Fibroblast of mammary gland (primary cell): ENCODE measurements around the gene OR7A10.

Source experiments
- DNase-seq: peaks from one replicate; pipeline ENCODE4 v3.0.0-alpha.2; 2010; ENCODE audit warnings: low read depth
- H3K4me3 ChIP-seq: 2 replicates; pipeline ENCODE4 v1.5.1; 2011; ENCODE audit warnings: low read depth, mild to moderate bottlenecking, low read length, moderate library complexity; ENCODE audit not compliant: control insufficient read depth
- CTCF ChIP-seq: conservative IDR thresholded peaks from 2 replicates; pipeline ENCODE4 v1.5.1; 2011; ENCODE audit warnings: low read depth, low read length, inconsistent platforms; ENCODE audit not compliant: control insufficient read depth, insufficient read depth

Gene OR7A10

GRCh38 chr19:14843578-14843977 is 5.1 kb downstream of the OR7A10 start:
- no peak for TF ChIP-seq CTCF
- no peak overlapping the region for H3K4me3 ChIP-seq
- DNase-seq = peak; percentile 28

DNA sequence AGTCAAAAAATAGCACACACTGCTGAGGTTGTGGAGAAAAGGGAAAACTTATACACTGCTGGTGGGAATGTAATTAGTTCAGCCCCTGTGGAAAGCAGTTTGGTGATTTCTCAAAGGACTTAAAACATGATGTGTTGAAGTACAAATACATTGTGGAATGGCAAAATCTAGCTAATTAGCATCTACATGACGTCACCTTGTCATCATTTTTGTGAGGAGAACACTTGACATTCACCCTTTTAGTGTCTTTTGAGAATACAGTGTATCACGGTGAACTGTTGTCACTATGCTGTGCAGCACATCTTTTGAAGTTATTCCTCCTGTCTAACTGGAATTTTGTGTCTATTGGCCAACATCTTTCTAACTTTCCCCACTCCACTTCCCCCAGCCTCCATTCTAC is 5.6 kb downstream of the OR7A10 start:
- no peak for TF ChIP-seq CTCF
- DNase-seq = no peak
- no peak overlapping the region for H3K4me3 ChIP-seq

DNA sequence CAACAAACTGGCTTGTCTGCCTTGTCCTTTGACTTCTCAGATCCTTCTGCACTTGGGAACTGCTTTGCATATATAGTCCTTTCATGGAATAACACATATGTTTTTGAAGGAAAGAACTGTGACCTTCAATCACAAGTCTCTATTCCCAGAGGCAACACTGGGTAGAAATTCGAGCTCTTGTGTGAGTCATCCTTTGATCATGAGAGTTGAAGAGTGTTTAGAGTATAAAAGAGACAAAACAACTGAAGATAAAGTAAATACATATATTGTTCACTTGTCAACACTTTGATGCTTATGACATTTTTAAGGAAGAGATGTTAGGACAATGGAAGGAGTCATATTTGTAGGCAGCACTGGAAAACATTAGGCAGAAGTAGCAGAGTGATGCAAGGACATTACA is 8.5 kb downstream of the OR7A10 start:
- TF ChIP-seq CTCF = no peak
- DNase-seq = peak; percentile 25
- no peak overlapping the region for H3K4me3 ChIP-seq

DNA sequence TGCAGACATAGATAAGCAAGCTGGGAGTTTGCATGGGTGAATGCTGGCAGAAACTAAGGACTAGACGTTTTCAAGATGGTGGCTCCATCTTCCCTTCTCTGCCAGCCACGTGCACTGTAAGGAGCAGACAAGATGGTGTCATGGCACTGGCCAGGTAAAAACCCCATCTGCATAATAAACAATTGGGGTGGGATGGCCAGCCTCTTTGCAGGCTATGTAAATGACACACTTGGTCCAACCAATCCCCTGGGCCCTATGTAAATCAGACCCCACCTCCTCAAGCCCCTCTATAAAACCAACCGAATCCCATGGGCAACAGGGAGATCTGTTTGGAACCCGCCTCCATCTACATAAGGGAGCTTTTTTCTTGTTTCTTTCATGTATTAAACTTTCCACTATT is 11.3 kb downstream of the OR7A10 start:
- TF ChIP-seq CTCF = no peak

GRCh38 chr19:14835011-14835410 is 13.7 kb downstream of the OR7A10 start, which contains the start of the genes OR7A5 and OR7C1:
TSS of gene OR7A5 (minus strand) at chr19:14835185. CDS start at chr19:14828241, 6,944 bp downstream.
TSS of gene OR7C1 (minus strand) at chr19:14835185. CDS start at chr19:14800136, 35,049 bp downstream.
- DNase-seq = peak; percentile 63
- no peak for TF ChIP-seq CTCF
- H3K4me3 ChIP-seq = no peak within 1 kb of the TSS

More for the DNA sequence above, 11.3 kb downstream of the OR7A10 start:
- no peak overlapping the region for H3K4me3 ChIP-seq
- no peak for DNase-seq

GRCh38 chr19:14830702-14831101 is 18.0 kb downstream of the OR7A10 start:
- no peak for TF ChIP-seq CTCF
- H3K4me3 ChIP-seq = no peak overlapping the region
- no peak for DNase-seq

GRCh38 chr19:14826006-14826405 is 22.7 kb downstream of the OR7A10 start:
- no peak for DNase-seq
- no peak overlapping the region for H3K4me3 ChIP-seq
- no peak for TF ChIP-seq CTCF
